Peyer's patch (tissue), 4 donors: ENCODE measurements around the gene CYB5R3. TPM values are rescaled to one million over a fixed set of nuclear protein-coding genes. Genes with fewer than 3 reads are reported as not detected.

Experiments used
- DNase-seq, 3 donors: peaks; one replicate each; pipeline ENCODE4 v3.0.0-alpha.2; 2017 to 2019
- H3K27ac ChIP-seq, 4 donors: fragments of 200-600 bp; sonication (generic); one replicate each; pipeline ENCODE4 v1.5.1; 2016 to 2019
- H3K27me3 ChIP-seq, 2 donors: fragments of 200-600 bp; sonication (generic); one replicate each; pipeline ENCODE4 v1.5.1; 2019
- H3K36me3 ChIP-seq, 3 donors: fragments of 200-600 bp; sonication (generic); one replicate each; pipeline ENCODE4 v1.5.1; 2016 to 2019
- H3K4me1 ChIP-seq, 4 donors: fragments of 200-600 bp; sonication (generic); one replicate each; pipeline ENCODE4 v1.5.1; 2016 to 2019
- H3K4me3 ChIP-seq, 4 donors: fragments of 200-600 bp; sonication (generic); 1 replicate in 3 of 4; 2 replicates in 1 of 4; pipeline ENCODE4 v1.5.1; 2016 to 2019; ENCODE audit warnings: mild to moderate bottlenecking in 1 of 4
- H3K9me3 ChIP-seq, 4 donors: fragments of 200-600 bp; sonication (generic); one replicate each; pipeline ENCODE4 v1.5.1; 2016 to 2019; ENCODE audit warnings: mild to moderate bottlenecking in 1 of 4
- CTCF ChIP-seq, 6 experiments: fragments of 450-650 bp in 4 of 6; fragments of 200-600 bp in 2 of 6; sonication (generic) in 1 of 6; IDR thresholded peaks; one replicate each; pipeline ENCODE4 v1.5.1; 2017 to 2019; ENCODE audit warnings: antibody characterized with exemption in 6 of 6, mild to moderate bottlenecking in 3 of 6, moderate library complexity in 1 of 6
- POLR2A ChIP-seq, 2 donors: fragments of 450-650 bp; IDR thresholded peaks; one replicate each; pipeline ENCODE4 v1.5.1; 2017; ENCODE audit warnings: antibody characterized with exemption in 2 of 2, mild to moderate bottlenecking in 2 of 2, moderate library complexity in 2 of 2
- total RNA-seq, 4 donors: library from RNA; depleted of rRNA; stranded (reverse); fragments of >200 nt; gene quantifications; one replicate each; pipeline ENCODE4 v1.1.0, GENCODE V29; 2016

CYB5R3 gene
- 100 to 1,000 TPM in 2 of 4 donors, 10 to 100 TPM in 2; 59.4 to 147 (median 117) TPM for total RNA-seq

GRCh38 chr22:42649246-42650099 is at the start of gene CYB5R3:
Gene CYB5R3 (minus strand): TSS chr22:42649392. CDS start chr22:42649315, 77 bp downstream.
- H3K36me3 ChIP-seq = no peaks in the 10 kb centered on the region
- peak within 1 kb of the TSS; percentile 88 to 99 (median 94) for H3K27ac ChIP-seq
- DNase-seq = peak; percentile 72 to 91 (median 91)
- peak within 1 kb of the TSS; percentile 86 to 100 (median 96) for H3K4me3 ChIP-seq
- TF ChIP-seq POLR2A (IDR thresholded peaks at IDR 0.05) (peak in 1 of 2 donors; percentile 16), CTCF (IDR thresholded peaks at IDR 0.05) (no peak)
- H3K27me3 ChIP-seq = no peaks in the 10 kb centered on the region
- peaks cover 16 to 41% (median 31%) of the 10 kb centered on the region in 4 donors for H3K4me1 ChIP-seq
- no peaks in the 10 kb centered on the region for H3K9me3 ChIP-seq

DNA sequence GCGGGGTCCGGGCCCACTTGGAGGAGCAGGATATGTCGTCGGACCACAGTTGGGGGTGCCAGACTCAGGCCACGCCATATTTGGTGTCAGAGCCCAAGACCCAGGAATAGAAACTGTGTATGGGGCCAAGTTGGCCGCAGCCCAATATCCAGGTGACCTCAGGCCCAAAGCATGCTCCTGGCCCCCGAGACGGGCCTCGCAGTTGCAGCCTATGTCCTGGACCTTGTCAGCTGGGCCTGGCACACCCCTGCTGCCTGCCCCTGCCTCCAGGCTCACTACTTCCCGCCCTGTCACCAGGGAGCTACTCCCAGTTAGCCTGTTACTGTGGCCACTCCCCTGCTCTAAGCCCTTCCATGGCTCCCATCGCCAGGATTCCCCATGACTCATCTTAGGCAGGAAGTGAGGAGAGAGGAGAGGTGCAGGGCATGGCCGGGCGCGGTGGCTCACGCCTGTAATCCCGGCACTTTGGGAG is 48.4 kb upstream of the CYB5R3 start:
- no peaks in the 10 kb centered on the region for H3K27me3 ChIP-seq
- peak in 1 of 3 donors; percentile 66 for DNase-seq
- no peaks in the 10 kb centered on the region for H3K9me3 ChIP-seq
- no peak overlapping the region for H3K4me3 ChIP-seq
- TF ChIP-seq POLR2A (IDR thresholded peaks at IDR 0.05) (no peak), CTCF (IDR thresholded peaks at IDR 0.05) (no peak)
- peaks cover 0 to 13% (median 1%) of the 10 kb centered on the region in 4 donors for H3K4me1 ChIP-seq
- H3K27ac ChIP-seq = peak overlapping the region; percentile 10 to 76 (median 58)
- H3K36me3 ChIP-seq = peaks cover 0 to 5% (median 0%) of the 10 kb centered on the region in 3 donors

DNA sequence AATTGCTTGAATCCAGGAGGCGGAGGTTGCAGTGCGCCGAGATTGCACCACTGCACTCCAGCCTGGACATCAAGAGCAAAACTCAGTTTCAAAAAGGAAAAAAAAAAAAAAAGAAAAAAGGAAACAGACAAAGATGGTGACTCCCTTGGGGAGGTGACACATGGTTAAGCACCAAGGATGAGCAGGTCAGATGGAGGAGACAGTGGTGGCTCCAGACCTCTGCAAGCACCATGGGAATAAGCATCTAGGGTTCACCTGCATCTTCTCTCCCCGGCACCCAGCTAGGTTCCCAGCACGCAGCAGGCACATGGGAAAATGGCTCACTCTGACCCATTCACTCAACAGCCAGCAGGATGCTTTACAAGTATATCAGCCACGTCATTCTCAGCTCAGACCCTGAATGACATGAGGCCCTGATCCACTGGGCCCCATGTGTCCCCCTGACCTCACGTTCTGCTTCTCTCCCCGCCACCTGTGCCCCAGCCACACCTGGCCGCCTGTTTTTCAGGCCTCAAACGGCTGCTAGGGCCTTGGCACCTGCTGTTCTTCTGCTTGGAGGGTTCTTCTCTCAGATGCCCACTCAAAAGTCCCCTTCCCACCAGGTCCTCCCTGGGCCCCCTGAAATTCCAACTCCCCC is 47.3 kb upstream of the CYB5R3 start:
- DNase-seq = no peak
- Histone ChIP-seq H3K9me3 (no peaks in the 10 kb centered on the region), H3K27me3 (no peaks in the 10 kb centered on the region), H3K4me3 (no peak overlapping the region), H3K4me1 (peaks cover 0 to 13% (median 9%) of the 10 kb centered on the region in 4 donors), H3K36me3 (peaks cover 0 to 6% (median 0%) of the 10 kb centered on the region in 3 donors), H3K27ac (peak overlapping the region in 3 of 4 donors; percentile 49 to 76 (median 67))
- TF ChIP-seq CTCF (IDR thresholded peaks at IDR 0.05) (no peak), POLR2A (IDR thresholded peaks at IDR 0.05) (no peak)

GRCh38 chr22:42695294-42695693 is 46.1 kb upstream of the CYB5R3 start:
- Histone ChIP-seq H3K36me3 (peaks cover 0 to 6% (median 0%) of the 10 kb centered on the region in 3 donors), H3K27ac (no peak overlapping the region), H3K4me1 (peaks cover 0 to 13% (median 9%) of the 10 kb centered on the region in 4 donors), H3K4me3 (no peak overlapping the region), H3K27me3 (no peaks in the 10 kb centered on the region), H3K9me3 (no peaks in the 10 kb centered on the region)
- no peak for DNase-seq
- no peak for TF ChIP-seq POLR2A (IDR thresholded peaks at IDR 0.05)
- no peak for TF ChIP-seq CTCF (IDR thresholded peaks at IDR 0.05)

DNA sequence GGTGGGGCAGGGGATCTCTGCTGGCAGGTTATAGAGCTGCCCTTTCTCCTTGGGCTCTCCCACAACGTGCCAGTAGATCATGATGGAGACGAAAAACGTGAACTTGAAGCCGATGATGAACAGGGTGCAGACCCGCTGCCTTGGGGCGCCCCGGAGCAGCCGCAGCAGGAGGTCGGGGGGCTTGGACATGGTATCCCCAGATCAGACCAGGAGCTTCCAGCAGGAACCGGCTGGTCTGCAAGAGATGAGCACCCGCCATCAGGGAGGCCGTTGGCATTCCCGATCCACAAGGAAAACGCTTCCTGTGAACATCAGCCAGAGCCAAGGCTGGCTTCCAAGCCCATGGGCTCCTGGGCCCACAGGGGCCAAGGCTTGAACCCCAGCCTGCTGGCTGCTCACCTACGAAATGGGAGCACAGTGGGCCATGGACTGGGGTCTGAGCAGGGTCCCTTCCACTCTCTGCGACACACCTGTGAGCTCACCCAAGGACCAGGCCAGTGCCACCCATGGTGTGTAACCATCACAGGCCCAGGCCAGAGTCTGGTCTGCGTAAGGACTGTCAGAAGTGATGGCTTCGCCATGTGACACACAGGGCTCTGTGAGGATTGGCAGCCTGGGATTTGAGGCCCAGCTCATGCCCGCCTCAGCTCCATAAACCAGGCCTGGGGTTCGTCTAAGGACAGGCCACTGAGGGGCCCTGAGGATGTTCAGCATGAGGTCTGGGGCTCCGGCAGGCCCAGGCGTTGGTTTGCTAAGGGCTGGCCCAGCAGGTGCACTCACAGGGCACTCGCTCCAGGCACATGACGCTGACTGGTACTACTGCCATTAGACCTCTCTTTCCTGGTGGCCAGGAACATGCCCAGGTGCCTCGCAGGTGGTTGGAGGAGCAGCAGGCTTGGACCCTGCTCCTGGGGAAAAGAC is 44.8 kb upstream of the CYB5R3 start:
- DNase-seq = no peak
- H3K27ac ChIP-seq = no peak overlapping the region
- TF ChIP-seq POLR2A (IDR thresholded peaks at IDR 0.05) = no peak
- TF ChIP-seq CTCF (IDR thresholded peaks at IDR 0.05) = no peak

More for the DNA sequence above, 44.8 kb upstream of the CYB5R3 start:
- Histone ChIP-seq H3K36me3 (peaks cover 0 to 6% (median 0%) of the 10 kb centered on the region in 3 donors), H3K27me3 (no peaks in the 10 kb centered on the region), H3K9me3 (no peaks in the 10 kb centered on the region), H3K4me3 (no peak overlapping the region), H3K4me1 (peaks cover 0 to 16% (median 9%) of the 10 kb centered on the region in 4 donors)
